Stimulated activated naive CD4-positive, alpha-beta T cell (primary cell): ENCODE results near the gene TBC1D2.
"Not testable (repeated sequence)": the region's sequence is repeated elsewhere in the genome, so short reads cannot be mapped to it uniquely, and the experiment has no call there.

Experiments
- DNase-seq, 6 experiments: peaks; one replicate each; lab custom pipeline; 2025; lab: John Stamatoyannopoulos, UW

Gene TBC1D2

GRCh38 chr9:98255578-98256296, at the start of gene TBC1D2:
Gene TBC1D2, minus strand, starts transcription at chr9:98255649. Its CDS starts 108 bp downstream, at chr9:98255541.
- DNase-seq = peak; percentile 96 to 98 (median 96)

- no peak for DNase-seq
Observed at GRCh38 chr9:98304381-98304780, 48.9 kb upstream of the TBC1D2 start.

GRCh38 chr9:98303633-98304125, 48.2 kb upstream of the TBC1D2 start:
- no peak for DNase-seq

GRCh38 chr9:98302938-98303632, 47.6 kb upstream of the TBC1D2 start:
- DNase-seq = no peak

GRCh38 chr9:98302150-98302549, 46.7 kb upstream of the TBC1D2 start:
- DNase-seq = no peak

GRCh38 chr9:98300611-98301010, 45.2 kb upstream of the TBC1D2 start:
- DNase-seq = no peak

- DNase-seq = no peak
Observed at GRCh38 chr9:98298476-98298875, 43.0 kb upstream of the TBC1D2 start.

GRCh38 chr9:98295824-98296223, 40.4 kb upstream of the TBC1D2 start:
- no peak for DNase-seq

GRCh38 chr9:98291820-98292219, 36.4 kb upstream of the TBC1D2 start:
- no peak for DNase-seq

- DNase-seq = no peak
Observed at GRCh38 chr9:98290411-98290810, 35.0 kb upstream of the TBC1D2 start.

GRCh38 chr9:98289614-98290201, 34.3 kb upstream of the TBC1D2 start:
- no peak for DNase-seq

GRCh38 chr9:98288881-98289280, 33.4 kb upstream of the TBC1D2 start:
- DNase-seq = no peak

GRCh38 chr9:98287384-98287783, 31.9 kb upstream of the TBC1D2 start:
- DNase-seq = no peak

- no peak for DNase-seq
Observed at GRCh38 chr9:98285446-98285845, 30.0 kb upstream of the TBC1D2 start.

GRCh38 chr9:98284754-98285153, 29.3 kb upstream of the TBC1D2 start:
- no peak for DNase-seq

GRCh38 chr9:98283143-98283542, 27.7 kb upstream of the TBC1D2 start:
- not testable (repeated sequence) for DNase-seq

- no peak for DNase-seq
Observed at GRCh38 chr9:98281281-98281680, 25.8 kb upstream of the TBC1D2 start.

- no peak for DNase-seq
Observed at GRCh38 chr9:98280574-98280973, 25.1 kb upstream of the TBC1D2 start.

GRCh38 chr9:98280162-98280561, 24.7 kb upstream of the TBC1D2 start:
- DNase-seq = no peak

GRCh38 chr9:98276907-98277469, 21.5 kb upstream of the TBC1D2 start:
- no peak for DNase-seq

GRCh38 chr9:98275159-98275558, 19.7 kb upstream of the TBC1D2 start:
- no peak for DNase-seq

GRCh38 chr9:98272083-98272482, 16.6 kb upstream of the TBC1D2 start:
- DNase-seq = no peak

GRCh38 chr9:98271479-98271878, 16.0 kb upstream of the TBC1D2 start:
- no peak for DNase-seq
